ENCODE results near the gene KCTD7. TPM values are rescaled to one million over a fixed set of nuclear protein-coding genes. Genes with fewer than 3 reads are reported as not detected.
"Not testable (repeated sequence)": the region's sequence is repeated elsewhere in the genome, so short reads cannot be mapped to it uniquely, and the experiment has no call there.

KCTD7 gene
- total and polyA plus RNA-seq, 4 donors, result 1.4 to 5.1 (median 2.9) TPM

- no peak overlapping the region for H3K4me3 ChIP-seq (ENCODE audit: low read depth in 1 of 3, low read length in 3 of 3)
- H3K4me1 ChIP-seq (ENCODE audit: control insufficient read depth in 4 of 4, insufficient read depth in 4 of 4, low read length in 3 of 4), result peaks cover 0 to 6% (median 2%) of the 10 kb centered on the region in 4 donors
- no peak overlapping the region for H3K27ac ChIP-seq (ENCODE audit: low read depth in 1 of 2, low read length in 2 of 2)
- no peak overlapping the region for H3K9ac ChIP-seq (ENCODE audit: low read depth in 1 of 2, low read length in 2 of 2)
- H3K36me3 ChIP-seq (ENCODE audit: control insufficient read depth in 4 of 4, insufficient read depth in 3 of 4, low read depth in 1 of 4, low read length in 3 of 4), result peaks cover 4 to 31% (median 13%) of the 10 kb centered on the region in 4 donors
- no peaks in the 10 kb centered on the region for H3K27me3 ChIP-seq (ENCODE audit: control insufficient read depth in 4 of 4, insufficient read depth in 4 of 4, low read length in 3 of 4)
- WGBS, result 94% methylated on average over 4 of the region's 4 CpGs
- no peak for DNase-seq (ENCODE audit: low spot score)
- no peak for TF ChIP-seq HNF4A (conservative IDR thresholded peaks at IDR 0.05)
- no peak for TF ChIP-seq RAD21 (IDR thresholded peaks at IDR 0.05)
- TF ChIP-seq EGR1 (IDR thresholded peaks at IDR 0.05; ENCODE audit: low read depth in 2 of 2), result no peak
- TF ChIP-seq, protein P1, sequence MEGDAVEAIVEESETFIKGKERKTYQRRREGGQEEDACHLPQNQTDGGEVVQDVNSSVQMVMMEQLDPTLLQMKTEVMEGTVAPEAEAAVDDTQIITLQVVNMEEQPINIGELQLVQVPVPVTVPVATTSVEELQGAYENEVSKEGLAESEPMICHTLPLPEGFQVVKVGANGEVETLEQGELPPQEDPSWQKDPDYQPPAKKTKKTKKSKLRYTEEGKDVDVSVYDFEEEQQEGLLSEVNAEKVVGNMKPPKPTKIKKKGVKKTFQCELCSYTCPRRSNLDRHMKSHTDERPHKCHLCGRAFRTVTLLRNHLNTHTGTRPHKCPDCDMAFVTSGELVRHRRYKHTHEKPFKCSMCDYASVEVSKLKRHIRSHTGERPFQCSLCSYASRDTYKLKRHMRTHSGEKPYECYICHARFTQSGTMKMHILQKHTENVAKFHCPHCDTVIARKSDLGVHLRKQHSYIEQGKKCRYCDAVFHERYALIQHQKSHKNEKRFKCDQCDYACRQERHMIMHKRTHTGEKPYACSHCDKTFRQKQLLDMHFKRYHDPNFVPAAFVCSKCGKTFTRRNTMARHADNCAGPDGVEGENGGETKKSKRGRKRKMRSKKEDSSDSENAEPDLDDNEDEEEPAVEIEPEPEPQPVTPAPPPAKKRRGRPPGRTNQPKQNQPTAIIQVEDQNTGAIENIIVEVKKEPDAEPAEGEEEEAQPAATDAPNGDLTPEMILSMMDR (IDR thresholded peaks at IDR 0.05; ENCODE audit: low read depth, low read length, missing input control), result no peak
- TF ChIP-seq REST (IDR thresholded peaks at IDR 0.05), result no peak
- TF ChIP-seq RXRA (IDR thresholded peaks at IDR 0.05), result no peak
- TF ChIP-seq, protein P2, sequence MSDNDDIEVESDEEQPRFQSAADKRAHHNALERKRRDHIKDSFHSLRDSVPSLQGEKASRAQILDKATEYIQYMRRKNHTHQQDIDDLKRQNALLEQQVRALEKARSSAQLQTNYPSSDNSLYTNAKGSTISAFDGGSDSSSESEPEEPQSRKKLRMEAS (IDR thresholded peaks at IDR 0.05), result no peak
- no peak for TF ChIP-seq TAF1 (conservative IDR thresholded peaks at IDR 0.05)
- no peak for TF ChIP-seq YY1 (IDR thresholded peaks at IDR 0.05)
- TF ChIP-seq GABPA (IDR thresholded peaks at IDR 0.05 in 1 of 2, conservative IDR thresholded peaks at IDR 0.05 in 1 of 2), result no peak
- TF ChIP-seq NR2F2 (IDR thresholded peaks at IDR 0.05), result no peak
- no peak for TF ChIP-seq SP1 (IDR thresholded peaks at IDR 0.05)
- no peak for TF ChIP-seq JUND (IDR thresholded peaks at IDR 0.05)
- TF ChIP-seq HNF4G (IDR thresholded peaks at IDR 0.05), result no peak
- TF ChIP-seq FOXA1 (IDR thresholded peaks at IDR 0.05), result no peak
- TF ChIP-seq ZBTB33 (IDR thresholded peaks at IDR 0.05), result no peak
- no peak for TF ChIP-seq FOXA2 (IDR thresholded peaks at IDR 0.05)
- H3K9me3 ChIP-seq (ENCODE audit: control insufficient read depth in 4 of 4, low read length in 3 of 4), result no peaks in the 10 kb centered on the region
Observed at GRCh38 chr7:66634816-66635215, 6.1 kb downstream of the KCTD7 start.

DNA sequence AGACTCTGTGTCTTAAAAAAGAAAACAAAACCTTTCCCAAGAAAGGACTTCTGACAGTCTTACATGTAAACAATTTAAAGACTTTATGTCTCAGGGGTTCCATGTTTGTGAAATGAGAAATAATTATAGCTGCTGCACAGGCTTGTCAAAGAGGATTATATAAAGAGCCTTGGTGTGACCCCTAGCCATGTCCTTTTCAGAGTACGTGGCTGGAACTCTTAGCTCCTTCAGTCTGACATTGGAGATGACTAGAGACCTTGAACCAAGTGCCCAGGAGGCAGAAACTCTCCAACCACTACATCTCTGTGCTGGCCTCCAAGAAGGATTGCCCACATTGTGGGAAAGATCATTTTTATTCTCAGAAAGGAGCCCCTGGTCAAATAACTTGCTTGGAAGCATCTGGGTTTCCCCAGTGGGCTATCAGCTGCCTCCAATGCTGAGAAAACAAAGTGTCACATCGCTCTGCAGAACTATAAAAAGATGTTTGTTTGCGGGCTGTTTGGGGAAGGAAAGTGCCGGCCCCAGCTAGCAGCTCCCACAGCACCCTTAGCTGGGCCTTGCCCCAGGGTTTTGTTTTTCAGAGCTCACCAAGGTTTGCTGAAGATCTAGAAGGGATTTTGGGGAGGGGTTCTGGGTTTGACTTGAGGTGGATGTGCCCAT is 6.8 kb downstream of the KCTD7 start:
- not testable (repeated sequence) for H3K27me3 ChIP-seq (ENCODE audit: control insufficient read depth in 4 of 4, insufficient read depth in 4 of 4, low read length in 3 of 4); H3K9me3 ChIP-seq (ENCODE audit: control insufficient read depth in 4 of 4, low read length in 3 of 4); H3K9ac ChIP-seq (ENCODE audit: low read depth in 1 of 2, low read length in 2 of 2); H3K27ac ChIP-seq (ENCODE audit: low read depth in 1 of 2, low read length in 2 of 2); H3K4me3 ChIP-seq (ENCODE audit: low read depth in 1 of 3, low read length in 3 of 3); H3K4me1 ChIP-seq (ENCODE audit: control insufficient read depth in 4 of 4, insufficient read depth in 4 of 4, low read length in 3 of 4); DNase-seq (ENCODE audit: low spot score)
- H3K36me3 ChIP-seq (ENCODE audit: control insufficient read depth in 4 of 4, insufficient read depth in 3 of 4, low read depth in 1 of 4, low read length in 3 of 4), result peaks cover 6 to 35% (median 15%) of the 10 kb centered on the region in 4 donors
- WGBS, result 71% methylated on average over 1 of the region's 4 CpGs

- 90% methylated on average over 7 of the region's 9 CpGs for WGBS
- not testable (repeated sequence) for H3K9me3 ChIP-seq (ENCODE audit: control insufficient read depth in 4 of 4, low read length in 3 of 4); DNase-seq (ENCODE audit: low spot score); H3K27ac ChIP-seq (ENCODE audit: low read depth in 1 of 2, low read length in 2 of 2); H3K4me3 ChIP-seq (ENCODE audit: low read depth in 1 of 3, low read length in 3 of 3); H3K9ac ChIP-seq (ENCODE audit: low read depth in 1 of 2, low read length in 2 of 2); H3K27me3 ChIP-seq (ENCODE audit: control insufficient read depth in 4 of 4, insufficient read depth in 4 of 4, low read length in 3 of 4); H3K4me1 ChIP-seq (ENCODE audit: control insufficient read depth in 4 of 4, insufficient read depth in 4 of 4, low read length in 3 of 4)
- H3K36me3 ChIP-seq (ENCODE audit: control insufficient read depth in 4 of 4, insufficient read depth in 3 of 4, low read depth in 1 of 4, low read length in 3 of 4), result peaks cover 6 to 35% (median 15%) of the 10 kb centered on the region in 4 donors
Observed at GRCh38 chr7:66635982-66636546, 7.4 kb downstream of the KCTD7 start.
